G401.6 (cell line): Measurements from ENCODE around the gene SOX4.
A peak's percentile ranks its signal among the peaks of the same experiment; 100 is the strongest.
"Not testable (repeated sequence)": the region's sequence is repeated elsewhere in the genome, so short reads cannot be mapped to it uniquely, and the experiment has no call there.

Source experiments
- FAIRE-seq: peaks from 2 replicates; lab custom pipeline; 2012; peaks lifted over from hg19 to GRCh38; lab: Jason Lieb, UNC

The SOX4 gene

DNA sequence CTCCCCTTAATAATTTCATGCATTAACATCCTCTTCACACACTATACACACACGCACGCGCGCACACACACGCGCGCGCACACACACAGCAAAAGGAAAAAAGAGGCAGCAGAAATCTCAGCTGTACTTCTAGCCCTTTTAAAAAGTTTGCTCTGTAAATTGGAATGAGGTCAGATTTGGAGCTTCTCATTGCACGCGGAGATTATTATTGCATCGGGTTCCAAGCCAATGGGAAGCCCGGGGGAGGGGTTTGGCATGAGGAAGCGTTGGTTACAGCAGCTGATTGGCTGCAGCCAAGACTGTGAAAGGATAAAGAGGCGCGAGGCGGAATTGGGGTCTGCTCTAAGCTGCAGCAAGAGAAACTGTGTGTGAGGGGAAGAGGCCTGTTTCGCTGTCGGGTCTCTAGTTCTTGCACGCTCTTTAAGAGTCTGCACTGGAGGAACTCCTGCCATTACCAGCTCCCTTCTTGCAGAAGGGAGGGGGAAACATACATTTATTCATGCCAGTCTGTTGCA, at the start of gene SOX4:
Gene SOX4, plus strand, starts transcription at position 340 of the 515 bp plus-strand sequence. CDS start 784 bp downstream, outside the sequence.
- no peak for FAIRE-seq

DNA sequence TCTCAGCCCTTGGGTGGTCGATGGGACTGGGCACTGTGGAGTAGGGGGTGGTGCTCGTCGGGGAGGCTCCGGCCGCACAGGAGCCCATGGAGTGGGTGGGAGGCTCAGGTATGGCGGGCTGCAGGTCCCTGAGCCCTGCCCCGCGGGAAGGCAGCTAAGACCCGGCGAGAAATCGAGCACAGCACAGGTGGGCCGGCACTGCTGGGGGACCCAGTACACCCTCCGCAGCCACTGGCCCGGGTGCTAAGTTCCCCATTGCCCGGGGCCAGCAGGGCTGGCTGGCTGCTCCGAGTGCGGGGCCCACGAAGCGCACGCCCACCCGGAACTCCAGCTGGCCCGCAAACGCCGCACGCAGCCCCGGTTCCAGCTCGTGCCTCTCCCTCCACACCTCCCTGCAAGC, 41.3 kb upstream of the SOX4 start:
- FAIRE-seq = not testable (repeated sequence)

DNA sequence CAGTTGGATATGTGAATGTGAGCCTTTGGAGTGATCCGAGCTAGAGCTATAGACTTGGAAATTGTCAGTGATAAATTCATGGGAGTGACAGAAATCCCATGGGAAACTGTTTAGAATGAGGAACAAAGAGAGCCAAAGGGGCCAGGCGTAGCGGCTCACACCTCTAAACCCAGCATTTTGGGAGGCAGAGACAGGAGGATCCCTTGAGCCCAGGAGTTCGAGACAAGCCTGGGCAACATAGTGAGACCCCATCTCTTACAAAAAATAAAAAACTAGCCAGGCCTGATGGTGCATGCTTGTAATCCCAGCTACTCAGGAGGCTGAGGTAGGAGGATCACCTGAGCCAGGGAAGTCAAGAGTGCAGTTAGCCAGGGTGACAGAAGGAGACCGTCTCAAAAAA, 39.3 kb upstream of the SOX4 start:
- FAIRE-seq = no peak

DNA sequence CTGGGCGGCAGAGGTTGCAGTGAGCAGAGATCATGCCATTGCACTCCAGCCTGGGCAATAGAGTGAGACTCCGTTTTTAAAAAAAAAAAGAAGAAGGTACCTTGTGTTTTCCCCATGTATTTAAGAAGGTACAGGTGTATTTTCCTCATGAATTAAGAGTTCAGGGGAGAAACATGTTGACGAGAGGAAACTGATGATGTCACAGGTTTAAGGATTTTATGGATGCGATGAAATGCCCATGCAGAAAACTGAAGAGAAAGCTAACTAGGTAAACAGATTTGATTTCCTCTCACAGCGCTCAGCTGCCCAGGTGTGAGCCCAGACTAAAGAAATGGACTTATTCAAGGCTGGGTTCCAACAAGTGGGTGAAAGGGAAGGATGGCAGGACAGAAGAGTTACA, 38.4 kb upstream of the SOX4 start:
- no peak for FAIRE-seq

- FAIRE-seq = no peak
Observed at GRCh38 chr6:21556511-21556910, 37.0 kb upstream of the SOX4 start.

DNA sequence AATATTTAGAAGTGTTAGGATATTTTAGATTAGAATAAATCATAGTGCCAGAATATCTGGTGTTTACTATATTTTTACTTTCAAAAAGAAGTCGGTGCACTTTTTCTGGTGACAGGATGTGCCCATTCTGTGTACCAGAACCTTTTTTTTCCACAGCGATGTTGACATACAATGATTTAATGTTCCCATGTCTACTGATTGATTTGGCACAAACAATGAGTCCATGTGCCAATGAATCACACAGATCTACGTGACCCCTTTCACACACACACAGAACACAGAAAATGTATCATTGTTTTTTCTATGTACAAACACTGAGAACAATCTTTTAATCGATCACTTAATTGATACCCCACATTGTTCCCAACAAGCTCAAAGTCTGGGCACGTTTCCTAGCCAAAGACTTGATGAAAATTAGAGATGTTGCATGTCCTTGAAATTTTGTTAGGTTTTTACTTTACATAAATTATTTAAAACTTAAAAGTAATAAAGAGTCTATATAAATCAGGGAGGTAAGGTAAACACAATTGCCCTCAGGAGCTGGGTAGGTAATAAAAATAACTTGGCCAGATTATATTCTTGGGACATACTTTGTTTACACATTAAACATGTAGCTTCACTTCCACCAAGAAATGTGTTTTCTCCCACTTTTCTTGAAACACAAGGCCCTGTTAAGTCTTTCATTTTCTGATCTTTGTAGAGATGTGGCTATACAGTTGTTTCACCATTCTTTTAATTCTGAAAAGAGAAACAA, 36.4 kb upstream of the SOX4 start:
- no peak for FAIRE-seq

DNA sequence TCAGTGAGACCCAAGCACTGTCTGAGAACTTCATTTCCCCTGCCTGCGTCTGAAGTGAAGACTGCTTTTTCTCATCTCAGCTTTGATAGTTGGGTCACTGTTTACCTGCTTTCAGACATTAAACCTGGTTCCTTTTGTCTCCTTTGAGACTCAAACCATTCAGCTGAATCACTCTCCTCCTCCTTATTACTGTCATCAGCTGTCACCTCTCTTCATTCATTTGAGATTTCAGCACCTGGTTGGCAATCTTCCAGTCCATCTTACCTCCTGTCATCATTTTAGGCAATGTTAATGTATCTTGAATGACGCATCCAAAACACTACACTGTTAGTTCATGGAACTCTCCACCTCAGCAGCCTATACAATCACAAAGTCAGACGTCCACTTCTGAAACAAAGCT, 34.3 kb upstream of the SOX4 start:
- FAIRE-seq = no peak

DNA sequence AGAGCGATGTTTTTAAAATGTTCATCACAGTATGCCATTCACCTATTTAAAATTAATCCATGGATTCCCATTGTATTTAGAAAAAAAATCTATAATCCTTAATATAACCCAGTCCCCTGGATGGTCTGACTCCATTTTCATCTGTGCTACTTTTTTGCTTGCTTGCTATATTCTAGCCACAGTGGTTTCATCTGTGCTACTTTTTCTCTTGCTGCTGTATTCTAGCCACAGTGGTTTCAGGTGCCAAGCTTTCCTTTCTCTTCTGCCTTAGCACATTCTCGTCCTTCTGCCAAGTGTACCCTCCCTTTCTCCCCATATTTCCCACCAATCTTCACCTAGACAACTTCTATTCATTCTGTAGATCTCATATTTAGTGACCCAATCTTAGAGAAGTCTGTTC, 33.3 kb upstream of the SOX4 start:
- FAIRE-seq = no peak

GRCh38 chr6:21565431-21565830, 28.1 kb upstream of the SOX4 start:
- peak; percentile 64 for FAIRE-seq

DNA sequence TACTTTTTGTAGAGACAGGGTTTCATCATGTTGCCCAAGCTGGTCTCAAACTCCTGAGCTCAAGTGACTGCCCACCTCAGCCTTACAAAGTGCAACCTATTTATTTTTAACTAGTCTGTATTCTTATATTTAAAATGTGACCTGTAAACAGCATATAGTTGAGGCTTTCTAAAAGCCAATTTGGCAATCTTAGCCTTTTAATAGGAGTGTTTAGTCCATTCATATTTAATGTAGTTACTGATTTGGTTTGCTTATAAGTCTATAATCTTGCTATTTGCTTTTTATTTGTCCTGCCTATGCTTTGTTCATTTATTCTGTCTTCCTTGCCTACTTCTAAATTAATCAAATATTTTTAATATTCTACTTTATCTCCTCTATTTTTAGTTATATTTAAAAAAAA, 15.0 kb upstream of the SOX4 start:
- FAIRE-seq = no peak

DNA sequence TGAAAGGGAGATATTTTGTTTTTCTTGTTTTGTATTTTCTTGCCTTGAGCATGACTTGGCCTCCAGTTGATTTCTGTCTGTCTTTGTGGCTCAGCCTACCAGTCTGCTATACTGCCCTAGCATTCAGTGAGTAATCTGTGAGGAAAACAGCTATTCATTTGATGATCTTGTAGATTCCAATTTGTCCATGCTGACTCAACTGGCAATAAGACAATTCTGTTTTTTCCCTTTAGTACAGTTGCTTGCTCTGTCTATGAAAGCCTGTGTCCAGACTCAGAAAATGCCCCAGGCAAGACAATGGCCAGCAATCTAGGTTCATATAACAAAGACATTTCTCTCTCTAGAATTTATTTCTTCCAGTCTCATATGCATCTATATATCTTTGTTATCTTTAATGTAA, 10.9 kb upstream of the SOX4 start:
- no peak for FAIRE-seq

- no peak for FAIRE-seq
Observed at GRCh38 chr6:21586300-21586699, 7.3 kb upstream of the SOX4 start.

GRCh38 chr6:21586740-21587178, 6.8 kb upstream of the SOX4 start:
- no peak for FAIRE-seq

DNA sequence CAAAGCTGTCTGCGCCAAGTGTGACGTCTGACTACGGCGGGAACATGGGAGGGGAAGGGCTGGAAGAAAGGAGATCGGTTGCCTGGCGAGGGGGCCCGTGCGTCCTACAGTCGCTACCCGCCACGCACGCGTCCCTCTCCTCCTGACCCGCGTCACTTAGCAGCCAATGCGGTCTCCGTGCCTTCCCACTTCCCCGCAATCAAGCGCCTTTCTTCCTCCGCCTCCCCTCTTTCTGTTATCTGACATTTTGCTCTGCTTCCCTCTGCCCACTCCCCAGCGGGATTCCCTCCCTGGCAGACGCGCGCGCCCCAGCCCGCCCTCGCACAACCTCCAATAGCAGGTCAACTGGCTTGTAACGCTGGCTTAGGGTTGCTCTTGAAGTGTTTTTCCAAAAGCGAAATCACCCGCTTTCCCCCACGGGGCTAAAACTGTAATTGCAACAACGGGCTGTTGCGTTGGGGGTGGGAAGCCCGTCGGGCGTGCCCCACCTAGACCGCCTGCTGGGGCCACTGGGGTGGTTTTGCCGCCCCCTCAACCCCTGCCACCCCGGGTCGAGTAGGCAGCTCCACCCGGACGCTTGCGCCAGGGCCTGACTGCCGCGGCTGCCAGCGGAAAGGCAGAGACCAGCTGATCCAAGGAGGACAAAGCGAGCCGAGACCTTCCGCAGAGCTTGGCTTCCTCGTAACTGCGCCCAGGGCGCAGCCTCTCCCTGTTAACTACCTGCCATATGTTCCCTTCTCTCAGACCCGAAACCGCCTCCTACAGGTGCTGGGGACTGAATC, 6.2 kb upstream of the SOX4 start:
- no peak for FAIRE-seq

DNA sequence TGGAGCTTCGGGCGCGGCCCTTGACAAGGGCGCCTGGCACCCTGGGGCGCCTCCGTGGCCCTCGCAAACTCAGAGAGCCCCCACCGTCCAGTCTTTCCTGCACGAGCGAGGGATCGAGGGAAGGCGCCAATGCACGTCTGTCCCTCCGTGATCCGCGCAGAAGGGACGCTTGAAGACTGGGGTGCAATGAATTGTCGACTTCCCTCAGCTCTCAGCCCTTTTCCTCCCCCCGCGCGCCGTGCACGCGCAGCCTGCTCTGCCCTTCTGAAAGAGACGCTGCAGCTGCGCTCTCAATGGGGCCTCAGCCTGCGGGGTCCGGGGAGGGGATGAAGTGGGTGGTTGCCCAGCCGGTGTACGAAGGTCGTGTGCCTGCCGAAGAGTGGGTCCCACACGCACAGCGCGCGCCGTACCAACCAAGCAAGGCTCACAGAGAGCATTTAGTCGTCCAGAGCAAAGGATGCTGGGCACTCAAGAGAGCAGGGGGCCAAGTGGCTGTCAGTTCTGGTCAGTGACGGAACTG, 5.5 kb upstream of the SOX4 start:
- FAIRE-seq = no peak

DNA sequence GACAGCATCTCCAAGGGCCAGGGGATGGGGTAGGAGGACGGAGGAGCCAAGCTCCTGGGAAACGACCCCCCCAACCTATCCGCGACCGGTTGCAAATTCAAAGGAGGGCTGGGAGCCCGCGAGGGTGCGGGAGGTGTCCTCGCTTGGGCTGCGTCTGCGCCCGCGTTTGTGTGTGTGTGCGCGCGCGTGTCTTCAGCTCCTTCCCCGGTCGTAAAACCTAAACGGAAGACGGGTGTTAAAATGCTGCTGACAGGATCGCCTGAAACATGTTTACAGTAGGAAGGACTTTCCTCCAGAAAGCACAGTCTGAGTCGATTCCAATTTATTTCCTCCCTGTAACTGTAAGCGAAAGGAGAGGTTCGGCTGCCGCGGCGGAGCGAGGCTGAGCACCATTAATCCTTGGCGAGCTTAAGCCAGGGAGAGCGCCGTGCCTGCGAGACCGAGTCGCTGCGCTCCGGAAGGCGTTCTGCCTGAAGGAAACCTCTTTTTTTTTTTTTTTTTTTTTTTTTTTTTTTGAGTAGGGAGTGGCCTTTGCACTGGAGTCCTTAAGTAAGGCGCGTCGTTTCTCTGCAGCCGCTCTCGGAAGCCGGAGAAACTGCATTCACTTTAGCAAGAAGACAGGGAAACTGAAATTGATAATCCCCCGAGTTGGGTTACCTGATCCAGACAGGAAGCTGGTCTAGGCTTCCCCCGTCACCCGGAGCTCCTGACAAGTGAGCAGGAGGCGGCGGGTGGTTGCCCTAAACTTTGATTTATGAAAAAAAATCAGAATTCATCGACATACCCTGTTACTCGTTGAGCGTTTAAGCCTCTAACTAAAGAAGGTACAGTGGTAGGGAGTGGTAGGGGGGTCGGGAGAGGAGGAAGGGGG, 4.8 kb upstream of the SOX4 start:
- no peak for FAIRE-seq

GRCh38 chr6:21589352-21590345, 3.9 kb upstream of the SOX4 start:
- no peak for FAIRE-seq

DNA sequence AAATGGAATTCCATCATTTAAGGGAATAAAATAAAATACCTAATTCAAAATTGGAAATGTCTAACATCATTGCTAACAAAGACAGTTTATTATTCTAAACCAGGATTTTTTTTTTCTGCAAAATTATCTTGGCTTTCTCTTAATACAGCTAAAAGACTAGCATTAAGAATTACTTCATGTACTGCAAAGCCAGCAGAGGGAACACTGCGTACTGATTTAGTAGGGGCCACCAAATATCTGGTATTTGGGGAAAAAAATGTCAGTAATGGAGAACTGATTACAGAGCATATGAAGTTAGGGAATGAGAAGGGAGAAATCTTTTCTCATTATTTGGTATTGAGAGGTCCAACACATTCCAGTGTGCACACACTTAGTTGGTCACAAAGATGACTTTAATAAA, 3.2 kb upstream of the SOX4 start:
- FAIRE-seq = no peak

- FAIRE-seq = no peak
Observed at GRCh38 chr6:21591446-21591845, 2.1 kb upstream of the SOX4 start.

- no peak for FAIRE-seq
Observed at GRCh38 chr6:21592953-21593352, 598 bp upstream of the SOX4 start.

DNA sequence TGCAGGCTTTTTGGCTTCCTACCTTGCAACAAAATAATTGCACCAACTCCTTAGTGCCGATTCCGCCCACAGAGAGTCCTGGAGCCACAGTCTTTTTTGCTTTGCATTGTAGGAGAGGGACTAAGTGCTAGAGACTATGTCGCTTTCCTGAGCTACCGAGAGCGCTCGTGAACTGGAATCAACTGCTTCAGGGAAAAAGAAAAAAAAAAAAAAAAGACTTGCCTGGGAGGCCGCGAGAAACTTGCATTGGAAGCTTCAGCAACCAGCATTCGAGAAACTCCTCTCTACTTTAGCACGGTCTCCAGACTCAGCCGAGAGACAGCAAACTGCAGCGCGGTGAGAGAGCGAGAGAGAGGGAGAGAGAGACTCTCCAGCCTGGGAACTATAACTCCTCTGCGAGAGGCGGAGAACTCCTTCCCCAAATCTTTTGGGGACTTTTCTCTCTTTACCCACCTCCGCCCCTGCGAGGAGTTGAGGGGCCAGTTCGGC, 420 bp downstream of the SOX4 start:
- no peak for FAIRE-seq
